Endodermal cell (in vitro differentiated cells): ENCODE data around the gene BHLHA15. TPM values are rescaled to one million over a fixed set of nuclear protein-coding genes. Genes with fewer than 3 reads are reported as not detected.
A peak's percentile ranks its signal among the peaks of the same experiment; 100 is the strongest.

ENCODE experiments used
- DNase-seq: peaks from one replicate; pipeline ENCODE4 v3.0.0-alpha.2; 2017
- H3K27ac ChIP-seq: 2 replicates; pipeline ENCODE4 v1.5.1; 2013; ENCODE audit warnings: mild to moderate bottlenecking, low read depth, low read length, moderate library complexity
- H3K27me3 ChIP-seq: 2 replicates; pipeline ENCODE4 v1.6.1; 2013; ENCODE audit warnings: mild to moderate bottlenecking, low read length, moderate library complexity; ENCODE audit not compliant: insufficient read depth, control insufficient read depth, poor library complexity, severe bottlenecking
- H3K36me3 ChIP-seq: 2 replicates; pipeline ENCODE4 v1.7.0; 2013; ENCODE audit warnings: mild to moderate bottlenecking, low read length, moderate library complexity; ENCODE audit not compliant: control insufficient read depth, insufficient read depth
- H3K4me1 ChIP-seq: one replicate; pipeline ENCODE4 v1.7.0; 2013; ENCODE audit warnings: low read length; ENCODE audit not compliant: control insufficient read depth, insufficient read depth
- H3K4me3 ChIP-seq: 2 replicates; pipeline ENCODE4 v1.5.1; 2013; ENCODE audit warnings: mild to moderate bottlenecking, low read length, moderate library complexity
- H3K9ac ChIP-seq: 2 replicates; pipeline ENCODE4 v1.6.1; 2013; ENCODE audit warnings: mild to moderate bottlenecking, low read length, moderate library complexity; ENCODE audit not compliant: poor library complexity, severe bottlenecking; ENCODE audit errors: extremely low read depth
- H3K9me3 ChIP-seq: 2 replicates; pipeline ENCODE4 v1.6.1; 2013; ENCODE audit warnings: mild to moderate bottlenecking, low read length, moderate library complexity; ENCODE audit not compliant: control insufficient read depth
- H3K27ac Mint-ChIP-seq: 2 replicates; pipeline ENCODE4 v1.8.0; 2020; ENCODE audit warnings: mixed read lengths
- H3K27me3 Mint-ChIP-seq: 2 replicates; pipeline ENCODE4 v1.8.0; 2021; ENCODE audit warnings: mild to moderate bottlenecking, mixed read lengths; ENCODE audit not compliant: insufficient read depth
- H3K36me3 Mint-ChIP-seq: 2 replicates; pipeline ENCODE4 v1.8.0; 2020; ENCODE audit warnings: low read depth, mixed read lengths
- H3K4me1 Mint-ChIP-seq: 2 replicates; pipeline ENCODE4 v1.8.0; 2020; ENCODE audit warnings: mixed read lengths
- H3K4me3 Mint-ChIP-seq: 2 replicates; pipeline ENCODE4 v1.8.0; 2020; ENCODE audit warnings: mild to moderate bottlenecking, moderate library complexity, mixed read lengths
- H3K9me3 Mint-ChIP-seq: 2 replicates; pipeline ENCODE4 v1.8.0; 2020; ENCODE audit warnings: mild to moderate bottlenecking, mixed read lengths
- CTCF ChIP-seq: fragments of 200-600 bp; sonication (generic); conservative IDR thresholded peaks from 2 replicates; pipeline ENCODE4 v1.5.0; 2021; ENCODE audit warnings: antibody characterized with exemption, mild to moderate bottlenecking
- WGBS, 2 experiments: methylation state at CpG; one replicate each; pipeline versions ENCODE4 v1.1.5 to v1.1.7; 2013; ENCODE audit warnings: missing lambda C conversion rate in 2 of 2, mixed read lengths in 1 of 2; ENCODE audit not compliant: insufficient coverage in 1 of 2, insufficient read length in 1 of 2; 5-methylcytosine and 5-hydroxymethylcytosine counted together
- total RNA-seq, 2 donors: library from RNA; stranded (reverse); fragmentation: NEBNext Ultra II Directional in 1 of 2; extraction: Animal tissue kit (Norgen Biotek cat#: 25700) in 1 of 2; gene quantifications; 2 replicates in 1 of 2; 3 replicates in 1 of 2; pipeline ENCODE4 v1.2.1, GENCODE V29; 2021

Gene BHLHA15
- total RNA-seq, 2 donors from 2014 or later: 0.86 to 0.95 TPM

GRCh38 chr7:98234429-98235147 is 23.3 kb downstream of the BHLHA15 start:
- WGBS, 2 experiments: 94 to 100% methylated on average over 4 to 10 of the region's 10 CpGs
- Mint-ChIP-seq H3K27me3 (no peaks in the 10 kb centered on the region), H3K36me3 (peaks cover 20% of the 10 kb centered on the region), H3K4me3 (no peak overlapping the region), H3K27ac (no peak overlapping the region), H3K9me3 (no peaks in the 10 kb centered on the region), H3K4me1 (no peaks in the 10 kb centered on the region)
- Histone ChIP-seq H3K4me3 (no peak overlapping the region), H3K36me3 (no peaks in the 10 kb centered on the region), H3K27ac (no peak overlapping the region), H3K9ac (no peak overlapping the region), H3K4me1 (no peaks in the 10 kb centered on the region), H3K27me3 (no peaks in the 10 kb centered on the region), H3K9me3 (no peaks in the 10 kb centered on the region)
- DNase-seq: no peak
- peak; percentile 19 for TF ChIP-seq CTCF

- H3K27me3 Mint-ChIP-seq: no peaks in the 10 kb centered on the region
- H3K36me3 Mint-ChIP-seq: peaks cover 22% of the 10 kb centered on the region
- Histone ChIP-seq H3K27ac (no peak overlapping the region), H3K27me3 (no peaks in the 10 kb centered on the region), H3K4me1 (no peaks in the 10 kb centered on the region), H3K9me3 (no peaks in the 10 kb centered on the region), H3K4me3 (no peak overlapping the region), H3K9ac (no peak overlapping the region), H3K36me3 (no peaks in the 10 kb centered on the region)
- no peaks in the 10 kb centered on the region for H3K9me3 Mint-ChIP-seq
- no peak for DNase-seq
- no peak for TF ChIP-seq CTCF
- no peak overlapping the region for H3K4me3 Mint-ChIP-seq
- H3K4me1 Mint-ChIP-seq: no peaks in the 10 kb centered on the region
- 95 to 96% methylated on average over 8 to 11 of the region's 11 CpGs for WGBS, 2 experiments
- no peak overlapping the region for H3K27ac Mint-ChIP-seq
Observed at GRCh38 chr7:98235901-98236300, 24.7 kb downstream of the BHLHA15 start.

- Mint-ChIP-seq H3K4me3 (no peak overlapping the region), H3K36me3 (peaks cover 25% of the 10 kb centered on the region), H3K9me3 (no peaks in the 10 kb centered on the region), H3K27ac (no peak overlapping the region), H3K4me1 (no peaks in the 10 kb centered on the region), H3K27me3 (no peaks in the 10 kb centered on the region)
- DNase-seq: no peak
- no peak overlapping the region for H3K27ac ChIP-seq
- H3K4me3 ChIP-seq: no peak overlapping the region
- H3K9me3 ChIP-seq: no peaks in the 10 kb centered on the region
- TF ChIP-seq CTCF: no peak
- H3K4me1 ChIP-seq: no peaks in the 10 kb centered on the region
- WGBS, 2 experiments: 91 to 95% methylated on average over 10 to 25 of the region's 25 CpGs
- H3K9ac ChIP-seq: no peak overlapping the region
- no peaks in the 10 kb centered on the region for H3K36me3 ChIP-seq
- no peaks in the 10 kb centered on the region for H3K27me3 ChIP-seq
Observed at GRCh38 chr7:98236355-98237185, 25.3 kb downstream of the BHLHA15 start.
